ENCODE data around the gene DNAJC22. TPM values are rescaled to one million over a fixed set of nuclear protein-coding genes. Genes with fewer than 3 reads are reported as not detected.
"Not testable (repeated sequence)": the region's sequence is repeated elsewhere in the genome, so short reads cannot be mapped to it uniquely, and the experiment has no call there.

DNAJC22 gene
- total RNA-seq, 4 donors from 2014 or later: 5.0 to 57.8 (median 56.4) TPM

- H3K27me3 ChIP-seq: no peaks in the 10 kb centered on the region
- H3K36me3 ChIP-seq: no peaks in the 10 kb centered on the region
- H3K9me3 ChIP-seq: no peaks in the 10 kb centered on the region
- peak in 1 of 3 donors; percentile 35 for DNase-seq
- TF ChIP-seq CTCF (IDR thresholded peaks at IDR 0.05): no peak
- TF ChIP-seq POLR2A (IDR thresholded peaks at IDR 0.05): no peak
- no peak overlapping the region for H3K27ac ChIP-seq
- H3K4me1 ChIP-seq: no peaks in the 10 kb centered on the region
- H3K4me3 ChIP-seq: no peak overlapping the region
These were observed 40.8 kb upstream of the DNAJC22 start for GRCh38 chr12:49305762-49306510.

GRCh38 chr12:49309386-49309785 lies 37.3 kb upstream of the DNAJC22 start:
- TF ChIP-seq CTCF (IDR thresholded peaks at IDR 0.05) (no peak), POLR2A (IDR thresholded peaks at IDR 0.05) (no peak)
- DNase-seq: no peak

GRCh38 chr12:49310451-49311000 lies 36.2 kb upstream of the DNAJC22 start:
- H3K36me3 ChIP-seq, H3K27ac ChIP-seq, DNase-seq, H3K4me1 ChIP-seq, H3K4me3 ChIP-seq, H3K9me3 ChIP-seq, H3K27me3 ChIP-seq: not testable (repeated sequence)

More at GRCh38 chr12:49309386-49309785, 37.3 kb upstream of the DNAJC22 start:
- H3K36me3 ChIP-seq: no peaks in the 10 kb centered on the region
- no peaks in the 10 kb centered on the region for H3K27me3 ChIP-seq
- no peak overlapping the region for H3K4me3 ChIP-seq
- H3K27ac ChIP-seq: no peak overlapping the region
- H3K9me3 ChIP-seq: no peaks in the 10 kb centered on the region
- no peaks in the 10 kb centered on the region for H3K4me1 ChIP-seq

- Histone ChIP-seq H3K4me3 (no peak overlapping the region), H3K9me3 (no peaks in the 10 kb centered on the region), H3K27ac (no peak overlapping the region), H3K36me3 (no peaks in the 10 kb centered on the region), H3K4me1 (no peaks in the 10 kb centered on the region), H3K27me3 (no peaks in the 10 kb centered on the region)
- TF ChIP-seq CTCF (IDR thresholded peaks at IDR 0.05): no peak
- TF ChIP-seq POLR2A (IDR thresholded peaks at IDR 0.05): no peak
- DNase-seq: no peak
These were observed 31.9 kb upstream of the DNAJC22 start for GRCh38 chr12:49314811-49315210.

GRCh38 chr12:49317118-49317517 lies 29.6 kb upstream of the DNAJC22 start:
- H3K27ac ChIP-seq, H3K27me3 ChIP-seq, H3K9me3 ChIP-seq, H3K4me3 ChIP-seq, H3K36me3 ChIP-seq, H3K4me1 ChIP-seq: not testable (repeated sequence)
- DNase-seq: peak in 1 of 3 donors; percentile 5

- H3K27me3 ChIP-seq, H3K36me3 ChIP-seq, H3K4me3 ChIP-seq, H3K9me3 ChIP-seq, H3K27ac ChIP-seq: not testable (repeated sequence)
- peak in 1 of 3 donors; percentile 24 for DNase-seq
- peaks cover 0 to 15% (median 2%) of the 10 kb centered on the region in 4 donors for H3K4me1 ChIP-seq
These were observed 26.1 kb upstream of the DNAJC22 start for GRCh38 chr12:49320411-49321103.

GRCh38 chr12:49322367-49322707 lies 24.4 kb upstream of the DNAJC22 start:
- TF ChIP-seq POLR2A (IDR thresholded peaks at IDR 0.05): no peak
- no peak for TF ChIP-seq CTCF (IDR thresholded peaks at IDR 0.05)
- Histone ChIP-seq H3K4me1 (peaks cover 0 to 15% (median 2%) of the 10 kb centered on the region in 4 donors), H3K9me3 (no peaks in the 10 kb centered on the region), H3K36me3 (no peaks in the 10 kb centered on the region), H3K27ac (peak overlapping the region; percentile 60 to 69 (median 65)), H3K4me3 (peak overlapping the region; percentile 54 to 81 (median 68)), H3K27me3 (no peaks in the 10 kb centered on the region)
- no peak for DNase-seq

All from Peyer's patch (tissue), 4 donors.